CD14-positive monocyte (primary cell): Measurements from ENCODE around the gene SNX20. TPM values are rescaled to one million over a fixed set of nuclear protein-coding genes. Genes with fewer than 3 reads are reported as not detected.

Source experiments
- DNase-seq, 3 donors: peaks; one replicate each; pipeline ENCODE4 v3.0.0-alpha.2; 2011 to 2022
- H2AFZ ChIP-seq: 2 replicates; pipeline ENCODE4 v1.6.0; 2012; ENCODE audit warnings: mild to moderate bottlenecking, low read depth, low read length, inconsistent platforms; ENCODE audit not compliant: insufficient read depth, poor library complexity, severe bottlenecking
- H3K27ac ChIP-seq, 2 donors: 1 replicate in 1 of 2; 2 replicates in 1 of 2; pipeline ENCODE4 v1.5.1; 2012 to 2013; ENCODE audit warnings: low read length in 2 of 2, control low read depth in 1 of 2, inconsistent platforms in 1 of 2, low read depth in 1 of 2, mild to moderate bottlenecking in 1 of 2
- H3K27me3 ChIP-seq, 2 donors: one replicate each; pipeline versions ENCODE4 v1.6.0 to v1.6.1; 2011 to 2013; ENCODE audit warnings: low read length in 2 of 2; ENCODE audit not compliant: control insufficient read depth in 2 of 2, insufficient read depth in 2 of 2
- H3K36me3 ChIP-seq, 2 donors: replicated peaks in 1 of 2; 1 replicate in 1 of 2; 2 replicates in 1 of 2; pipeline versions ENCODE4 v1.5.1 to v1.6.1; 2012 to 2013; ENCODE audit warnings: low read length in 2 of 2, control low read depth in 1 of 2, inconsistent platforms in 1 of 2, mild to moderate bottlenecking in 1 of 2; ENCODE audit not compliant: insufficient read depth in 2 of 2, control insufficient read depth in 1 of 2
- H3K4me1 ChIP-seq, 2 donors: 1 replicate in 1 of 2; 2 replicates in 1 of 2; pipeline versions ENCODE4 v1.5.1 to v1.6.1; 2012 to 2013; ENCODE audit warnings: low read length in 2 of 2, control low read depth in 1 of 2, inconsistent platforms in 1 of 2, mild to moderate bottlenecking in 1 of 2, moderate library complexity in 1 of 2; ENCODE audit not compliant: insufficient read depth in 2 of 2, control insufficient read depth in 1 of 2
- H3K4me2 ChIP-seq: replicated peaks from 2 replicates; pipeline ENCODE3; 2012; ENCODE audit warnings: low read length, moderate library complexity, mild to moderate bottlenecking; ENCODE audit not compliant: poor library complexity, severe bottlenecking; ENCODE audit errors: extremely low read depth
- H3K4me3 ChIP-seq, 3 experiments: fragments of 200-600 bp in 1 of 3; sonication (generic) in 1 of 3; replicated peaks in 1 of 3; 1 replicate in 2 of 3; 2 replicates in 1 of 3; pipeline ENCODE4 v1.5.1; 2011 to 2013; ENCODE audit warnings: low read length in 3 of 3, mild to moderate bottlenecking in 3 of 3, control low read depth in 2 of 3, low read depth in 2 of 3, inconsistent platforms in 1 of 3, moderate library complexity in 1 of 3
- H3K79me2 ChIP-seq: 2 replicates; pipeline ENCODE4 v1.6.0; 2012; ENCODE audit warnings: mild to moderate bottlenecking, control low read depth, inconsistent platforms, low read length, moderate library complexity; ENCODE audit not compliant: insufficient read depth
- H3K9ac ChIP-seq: 2 replicates; pipeline ENCODE4 v1.6.0; 2017; ENCODE audit warnings: low read length, mild to moderate bottlenecking; ENCODE audit not compliant: insufficient read depth, poor library complexity, severe bottlenecking
- H3K9me3 ChIP-seq, 2 donors: replicated peaks in 1 of 2; 1 replicate in 1 of 2; 2 replicates in 1 of 2; pipeline versions ENCODE4 v1.5.1 to v1.6.1; 2012 to 2013; ENCODE audit warnings: low read length in 2 of 2, control low read depth in 1 of 2; ENCODE audit not compliant: control insufficient read depth in 1 of 2, insufficient read depth in 1 of 2
- H4K20me1 ChIP-seq: 2 replicates; pipeline ENCODE4 v1.6.0; 2012; ENCODE audit warnings: mild to moderate bottlenecking, low read length, control low read depth, moderate library complexity; ENCODE audit not compliant: insufficient read depth
- H3K27ac Mint-ChIP-seq, 7 donors: one replicate each; pipeline ENCODE4 v1.8.0; 2020; ENCODE audit warnings: mild to moderate bottlenecking in 7 of 7, mixed read lengths in 7 of 7, moderate library complexity in 6 of 7, inconsistent platforms in 2 of 7
- H3K27me3 Mint-ChIP-seq, 3 donors: one replicate each; pipeline ENCODE4 v1.8.0; 2021 to 2022; ENCODE audit warnings: low read depth in 3 of 3, mild to moderate bottlenecking in 3 of 3, mixed read lengths in 3 of 3, moderate library complexity in 3 of 3, inconsistent platforms in 1 of 3
- H3K36me3 Mint-ChIP-seq, 2 donors: one replicate each; pipeline ENCODE4 v1.8.0; 2020; ENCODE audit warnings: mixed read lengths in 2 of 2, inconsistent platforms in 1 of 2, mild to moderate bottlenecking in 1 of 2
- H3K4me1 Mint-ChIP-seq: one replicate; pipeline ENCODE4 v1.8.0; 2020; ENCODE audit warnings: mild to moderate bottlenecking, mixed read lengths
- H3K4me3 Mint-ChIP-seq, 2 donors: one replicate each; pipeline ENCODE4 v1.8.0; 2020; ENCODE audit warnings: mild to moderate bottlenecking in 2 of 2, mixed read lengths in 2 of 2, moderate library complexity in 1 of 2
- H3K9me3 Mint-ChIP-seq, 7 donors: one replicate each; pipeline ENCODE4 v1.8.0; 2020 to 2022; ENCODE audit warnings: mixed read lengths in 7 of 7, mild to moderate bottlenecking in 6 of 7, moderate library complexity in 6 of 7, inconsistent platforms in 2 of 7
- CTCF ChIP-seq: fragments of 200-600 bp; IDR thresholded peaks from one replicate; pipeline ENCODE4 v1.8.0; 2022; ENCODE audit warnings: antibody characterized with exemption, mild to moderate bottlenecking
- WGBS: methylation state at CpG from one replicate; pipeline ENCODE4 v1.1.5; 2013; ENCODE audit warnings: missing lambda C conversion rate; ENCODE audit not compliant: insufficient coverage; 5-methylcytosine and 5-hydroxymethylcytosine counted together
- intact Hi-C, 2 donors: fragments of 100-400 bp; cut with micrococcal nuclease; formaldehyde crosslinking; loops; one replicate each; pipeline versions ENCODE4 v1.15.0 to v1.15.1; 2023
- polyA plus RNA-seq, 3 donors: library from polyadenylated mRNA; depleted of rRNA in 1 of 3; unstranded in 2 of 3; stranded (reverse) in 1 of 3; fragments of 300-500 nt in 2 of 3; fragments of >200 nt in 1 of 3; fragmentation: Illumina TruSeq in 2 of 3; gene quantifications; 1 replicate in 2 of 3; 2 replicates in 1 of 3; pipeline ENCODE4 v1.2.3, GENCODE V29; 2012 to 2021

SNX20 gene
- polyA plus RNA-seq, 3 donors = 51.0 to 83.2 (median 52.0) TPM

DNA sequence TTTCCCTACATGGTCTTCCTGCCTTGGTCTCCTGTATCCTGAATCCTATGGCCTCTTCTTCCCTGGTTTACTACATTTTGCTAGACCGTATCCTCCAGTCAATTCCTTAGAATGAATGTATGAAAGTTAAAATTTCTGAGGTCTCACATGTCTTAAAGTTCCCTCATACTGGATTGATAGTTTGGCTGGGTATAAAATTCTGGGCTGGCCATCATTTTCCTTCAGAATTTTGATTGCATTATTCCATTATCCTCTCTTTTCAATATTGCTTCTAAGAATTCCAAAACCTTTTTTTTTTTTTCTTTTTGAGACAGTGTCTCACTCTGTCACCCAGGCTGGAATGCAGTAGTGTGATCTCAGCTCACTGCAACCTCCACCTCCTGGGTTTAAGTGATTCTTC, 23.1 kb upstream of the SNX20 start:
- Histone ChIP-seq H2AFZ (no peak overlapping the region), H3K4me2 (no peak overlapping the region), H4K20me1 (peaks cover 74% of the 10 kb centered on the region), H3K4me1 (peaks cover 46 to 77% of the 10 kb centered on the region in 2 donors), H3K4me3 (no peak overlapping the region), H3K9ac (no peak overlapping the region), H3K9me3 (peaks cover 11 to 13% of the 10 kb centered on the region in 2 donors), H3K27me3 (no peaks in the 10 kb centered on the region), H3K36me3 (peaks cover 64 to 95% of the 10 kb centered on the region in 2 donors), H3K79me2 (peaks cover 97% of the 10 kb centered on the region), H3K27ac (no peak overlapping the region)
- Mint-ChIP-seq H3K36me3 (peaks cover 86 to 99% of the 10 kb centered on the region in 2 donors), H3K4me1 (peaks cover 70% of the 10 kb centered on the region), H3K9me3 (peaks cover 12 to 21% (median 17%) of the 10 kb centered on the region in 7 donors), H3K27me3 (peaks cover 0 to 3% (median 0%) of the 10 kb centered on the region in 3 donors), H3K4me3 (no peak overlapping the region), H3K27ac (peak overlapping the region in 2 of 7 donors; percentile 44 to 48)
- no CpG with 5 or more reads among the region's 1 CpG for WGBS
- intact Hi-C loops = no loop called here
- DNase-seq = no peak
- no peak for TF ChIP-seq CTCF

- DNase-seq = peak in 2 of 3 donors; percentile 44 to 61
- peaks cover 11 to 13% of the 10 kb centered on the region in 2 donors for H3K9me3 ChIP-seq
- Mint-ChIP-seq H3K4me3 (no peak overlapping the region), H3K4me1 (peaks cover 70% of the 10 kb centered on the region), H3K9me3 (peaks cover 12 to 21% (median 17%) of the 10 kb centered on the region in 7 donors), H3K27me3 (peaks cover 0 to 3% (median 0%) of the 10 kb centered on the region in 3 donors), H3K27ac (peak overlapping the region in 3 of 7 donors; percentile 63 to 98 (median 67)), H3K36me3 (peaks cover 86 to 98% of the 10 kb centered on the region in 2 donors)
- peaks cover 52 to 90% of the 10 kb centered on the region in 2 donors for H3K36me3 ChIP-seq
- peaks cover 46 to 77% of the 10 kb centered on the region in 2 donors for H3K4me1 ChIP-seq
- no peak overlapping the region for H2AFZ ChIP-seq
- H4K20me1 ChIP-seq = peaks cover 83% of the 10 kb centered on the region
- H3K27ac ChIP-seq = peak overlapping the region in 1 of 2 donors; percentile 100
- H3K79me2 ChIP-seq = peaks cover 100% of the 10 kb centered on the region
- no peak overlapping the region for H3K4me2 ChIP-seq
- WGBS = 7% methylated on average over 2 of the region's 3 CpGs
- H3K9ac ChIP-seq = no peak overlapping the region
- H3K27me3 ChIP-seq = no peaks in the 10 kb centered on the region
- intact Hi-C loops = no loop called here
- no peak for TF ChIP-seq CTCF
- no peak overlapping the region for H3K4me3 ChIP-seq
Observed at GRCh38 chr16:50702725-50703124, 21.6 kb upstream of the SNX20 start.
